ENCODE results near the gene ADARB1. TPM values are rescaled to one million over a fixed set of nuclear protein-coding genes. Genes with fewer than 3 reads are reported as not detected.
A peak's percentile ranks its signal among the peaks of the same experiment; 100 is the strongest.

The ADARB1 gene
- total and polyA plus RNA-seq, 2 experiments from 2014 or later: 9.4 to 14.0 TPM

DNA sequence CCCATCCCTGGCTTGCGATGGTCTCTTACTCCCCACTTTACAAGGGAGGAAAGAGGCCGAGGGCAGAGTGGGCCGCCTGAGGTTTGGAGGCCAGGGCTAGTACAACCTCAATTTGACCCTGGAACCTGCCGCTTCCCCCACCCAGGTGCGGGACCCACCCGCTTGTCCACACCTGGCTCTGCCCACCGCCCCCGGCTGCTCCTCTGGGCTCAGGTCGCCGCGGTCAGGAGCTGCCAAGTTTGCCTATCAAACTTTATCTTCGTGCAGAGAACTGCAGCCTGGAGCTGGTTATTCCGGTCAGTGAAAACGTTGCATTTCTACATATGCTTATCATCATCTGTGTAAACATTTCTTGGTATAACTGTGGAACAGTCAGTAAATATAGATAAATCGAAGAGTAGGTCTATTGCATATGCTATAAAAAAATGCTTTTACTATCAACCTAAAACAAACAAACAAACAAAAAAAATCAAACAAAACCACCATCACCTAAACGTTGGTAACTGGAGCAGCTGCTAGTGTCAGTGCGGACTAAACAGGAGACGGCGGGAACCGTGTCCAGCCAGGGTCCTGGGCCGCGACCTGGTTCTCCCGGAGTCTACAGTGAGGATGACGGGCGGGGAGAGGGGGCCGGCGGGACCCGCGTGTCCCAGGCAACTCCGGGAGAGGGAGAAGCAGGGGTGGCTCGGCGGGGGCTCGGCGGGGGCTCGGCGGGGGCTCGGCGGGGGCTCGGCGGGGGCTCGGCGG lies 906 bp upstream of the ADARB1 start:
- Histone ChIP-seq H3K27me3 (peaks cover 14% of the 10 kb centered on the region), H3K4me1 (ENCODE audit: low read depth) (no peaks in the 10 kb centered on the region), H3K9me3 (ENCODE audit: low read depth) (no peaks in the 10 kb centered on the region), H3K36me3 (no peaks in the 10 kb centered on the region), H3K4me3 (peak overlapping the region; percentile 96), H3K27ac (peak overlapping the region; percentile 95)
- TF ChIP-seq, protein P1, sequence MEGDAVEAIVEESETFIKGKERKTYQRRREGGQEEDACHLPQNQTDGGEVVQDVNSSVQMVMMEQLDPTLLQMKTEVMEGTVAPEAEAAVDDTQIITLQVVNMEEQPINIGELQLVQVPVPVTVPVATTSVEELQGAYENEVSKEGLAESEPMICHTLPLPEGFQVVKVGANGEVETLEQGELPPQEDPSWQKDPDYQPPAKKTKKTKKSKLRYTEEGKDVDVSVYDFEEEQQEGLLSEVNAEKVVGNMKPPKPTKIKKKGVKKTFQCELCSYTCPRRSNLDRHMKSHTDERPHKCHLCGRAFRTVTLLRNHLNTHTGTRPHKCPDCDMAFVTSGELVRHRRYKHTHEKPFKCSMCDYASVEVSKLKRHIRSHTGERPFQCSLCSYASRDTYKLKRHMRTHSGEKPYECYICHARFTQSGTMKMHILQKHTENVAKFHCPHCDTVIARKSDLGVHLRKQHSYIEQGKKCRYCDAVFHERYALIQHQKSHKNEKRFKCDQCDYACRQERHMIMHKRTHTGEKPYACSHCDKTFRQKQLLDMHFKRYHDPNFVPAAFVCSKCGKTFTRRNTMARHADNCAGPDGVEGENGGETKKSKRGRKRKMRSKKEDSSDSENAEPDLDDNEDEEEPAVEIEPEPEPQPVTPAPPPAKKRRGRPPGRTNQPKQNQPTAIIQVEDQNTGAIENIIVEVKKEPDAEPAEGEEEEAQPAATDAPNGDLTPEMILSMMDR (IDR thresholded peaks at IDR 0.05; ENCODE audit: low read depth, low read length): no peak
- peak; percentile 40 to 59 for DNase-seq (ENCODE audit: low read depth in 1 of 2, low spot score in 1 of 2)

DNA sequence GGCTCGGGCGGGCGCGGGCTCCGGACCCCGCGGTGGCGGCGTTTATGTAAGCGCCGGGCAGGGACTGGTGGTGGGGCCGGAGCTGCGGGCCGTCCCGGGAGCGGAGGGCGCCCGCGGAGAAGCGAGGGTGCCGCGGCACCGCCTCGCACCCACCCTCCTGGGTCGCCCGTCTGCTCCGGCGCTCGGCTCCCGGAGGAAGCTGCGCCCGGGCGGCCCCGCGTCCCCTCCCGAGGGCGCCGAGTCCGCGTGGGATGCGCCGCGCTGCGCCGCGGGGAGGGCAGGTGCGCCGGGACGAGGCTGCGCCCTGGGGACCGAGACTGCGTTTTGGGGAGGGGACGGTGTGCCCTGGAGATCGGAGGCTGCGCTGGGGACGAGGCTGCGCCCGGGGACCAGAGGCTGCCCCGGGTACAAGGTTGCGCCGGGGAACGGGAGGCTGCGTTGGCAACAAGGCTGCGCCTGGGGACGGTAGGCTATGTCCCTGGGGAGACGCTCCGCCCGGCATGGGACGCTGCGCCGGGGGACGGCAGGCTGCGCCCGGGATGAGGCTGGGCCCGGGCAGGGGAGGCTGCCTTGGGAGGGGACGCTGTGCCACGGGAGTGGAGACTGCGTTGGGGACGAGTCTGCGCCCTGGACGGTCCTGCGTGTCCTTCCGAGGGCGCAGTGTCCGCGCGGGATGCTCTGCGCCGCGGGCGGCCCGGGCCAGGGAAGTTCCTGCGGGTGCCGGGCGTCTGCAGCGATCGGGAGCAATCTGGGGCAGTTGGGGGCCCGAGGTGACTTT lies 627 bp downstream of the ADARB1 start:
- peak; percentile 34 to 65 for DNase-seq (ENCODE audit: low read depth in 1 of 2, low spot score in 1 of 2)
- Histone ChIP-seq H3K36me3 (no peaks in the 10 kb centered on the region), H3K4me1 (ENCODE audit: low read depth) (no peaks in the 10 kb centered on the region), H3K27ac (no peak overlapping the region), H3K27me3 (peaks cover 14% of the 10 kb centered on the region), H3K9me3 (ENCODE audit: low read depth) (no peaks in the 10 kb centered on the region), H3K4me3 (peak overlapping the region; percentile 64)
- TF ChIP-seq, protein P1 (IDR thresholded peaks at IDR 0.05; ENCODE audit: low read depth, low read length): no peak

DNA sequence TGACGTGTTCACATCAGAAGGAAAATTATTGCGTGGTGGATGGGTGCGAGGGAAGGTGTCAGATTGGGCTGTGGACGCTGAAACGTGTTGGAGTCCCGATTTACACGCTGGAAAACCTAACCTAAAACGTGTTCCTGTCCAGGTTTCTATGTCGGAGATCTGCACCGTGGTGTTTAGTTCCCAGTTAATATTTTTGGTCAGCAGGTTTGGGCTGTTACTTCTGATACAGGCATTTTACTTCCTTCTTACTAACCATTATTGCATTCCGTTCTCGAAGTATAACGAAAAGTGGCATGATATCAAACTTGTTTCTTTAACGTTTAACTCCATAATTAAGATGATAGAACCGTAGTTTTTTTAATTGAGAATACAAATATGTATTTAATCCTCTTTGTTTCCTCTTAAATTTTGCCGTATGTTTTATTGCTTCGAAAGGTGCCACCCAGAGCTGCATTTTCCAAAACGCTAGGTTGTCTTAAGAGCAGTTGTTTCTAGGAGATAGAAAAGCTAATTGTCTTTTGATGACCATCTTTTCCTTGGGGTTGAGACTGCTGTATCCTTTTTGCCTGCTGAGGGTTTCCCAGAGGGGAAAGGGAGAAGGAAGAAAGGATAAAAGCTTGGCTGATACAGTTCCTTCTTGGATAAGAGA lies 1.3 kb downstream of the ADARB1 start:
- peaks cover 14% of the 10 kb centered on the region for H3K27me3 ChIP-seq
- peak overlapping the region; percentile 64 for H3K4me3 ChIP-seq
- no peaks in the 10 kb centered on the region for H3K9me3 ChIP-seq (ENCODE audit: low read depth)
- H3K4me1 ChIP-seq (ENCODE audit: low read depth): no peaks in the 10 kb centered on the region
- no peak for DNase-seq (ENCODE audit: low read depth in 1 of 2, low spot score in 1 of 2)
- H3K27ac ChIP-seq: no peak overlapping the region
- TF ChIP-seq, protein P1 (IDR thresholded peaks at IDR 0.05; ENCODE audit: low read depth, low read length): no peak
- H3K36me3 ChIP-seq: no peaks in the 10 kb centered on the region

DNA sequence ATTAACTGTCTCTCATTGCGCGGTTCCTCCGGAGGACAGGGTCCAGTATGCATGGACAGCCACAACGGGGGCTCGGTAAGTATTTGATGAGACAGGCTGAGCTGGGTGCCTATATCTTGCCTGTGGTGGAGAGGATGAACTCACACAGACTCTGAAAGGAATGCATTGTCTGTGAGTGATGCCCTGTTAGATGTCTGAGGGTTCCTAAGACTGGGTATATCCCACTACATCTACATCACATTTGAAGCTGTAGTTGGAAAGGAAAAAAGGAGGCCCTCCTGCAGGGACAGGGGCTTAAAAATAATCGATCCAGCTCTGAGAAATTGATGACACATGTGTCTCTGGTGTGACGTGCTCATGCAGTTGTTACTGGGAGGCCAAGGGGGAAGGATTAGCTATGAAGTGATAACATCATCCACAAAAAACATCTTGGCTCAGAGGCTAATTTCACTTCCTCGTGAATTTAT lies 1.9 kb downstream of the ADARB1 start:
- no peaks in the 10 kb centered on the region for H3K36me3 ChIP-seq
- peaks cover 14% of the 10 kb centered on the region for H3K27me3 ChIP-seq
- no peak for DNase-seq (ENCODE audit: low read depth in 1 of 2, low spot score in 1 of 2)
- no peaks in the 10 kb centered on the region for H3K4me1 ChIP-seq (ENCODE audit: low read depth)
- TF ChIP-seq, protein P1 (IDR thresholded peaks at IDR 0.05; ENCODE audit: low read depth, low read length): no peak
- no peaks in the 10 kb centered on the region for H3K9me3 ChIP-seq (ENCODE audit: low read depth)
- H3K27ac ChIP-seq: no peak overlapping the region
- no peak overlapping the region for H3K4me3 ChIP-seq

DNA sequence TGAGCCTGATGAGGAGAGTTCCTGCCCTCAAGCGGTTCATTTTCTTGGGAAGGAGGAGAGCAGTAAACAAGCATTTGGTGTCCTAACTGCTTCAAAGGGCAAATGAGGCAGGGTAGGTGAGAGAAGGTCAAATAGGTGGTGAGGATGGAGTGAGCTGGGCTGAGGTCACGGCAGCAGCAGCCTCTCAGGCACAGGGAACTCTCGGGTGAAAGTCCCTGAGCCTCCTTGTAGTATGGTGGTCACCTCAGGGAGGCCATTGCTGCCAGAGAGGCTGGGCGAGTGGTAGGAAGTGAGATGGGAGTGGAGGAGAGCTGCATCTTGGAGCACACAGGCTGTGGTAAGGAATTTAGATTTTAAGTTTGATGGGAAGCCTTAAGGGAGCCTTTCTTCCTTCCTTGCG lies 4.0 kb downstream of the ADARB1 start:
- Histone ChIP-seq H3K9me3 (ENCODE audit: low read depth) (no peaks in the 10 kb centered on the region), H3K27me3 (peaks cover 14% of the 10 kb centered on the region), H3K36me3 (no peaks in the 10 kb centered on the region), H3K4me1 (ENCODE audit: low read depth) (no peaks in the 10 kb centered on the region), H3K4me3 (no peak overlapping the region), H3K27ac (no peak overlapping the region)
- DNase-seq (ENCODE audit: low read depth in 1 of 2, low spot score in 1 of 2): no peak
- TF ChIP-seq, protein P1 (IDR thresholded peaks at IDR 0.05; ENCODE audit: low read depth, low read length): no peak

Data from cardiac muscle cell (in vitro differentiated cells and primary cell).